Ramos (cell line): Measurements from ENCODE around the gene PSENEN.

ENCODE experiments used
- in situ Hi-C: fragments of 300-500 bp; cut with MboI; formaldehyde crosslinking; loops from one replicate; pipeline ENCODE4 v1.14.3; 2022; ENCODE audit warnings: low sequenced_read_pairs; ENCODE audit not compliant: unreplicated experiment

PSENEN gene

GRCh38 chr19:35748106-35749020 is 2.9 kb downstream of the PSENEN start, which contains the start of gene LIN37:
TSS of gene LIN37 (plus strand) at chr19:35748576. CDS start at chr19:35748725, 149 bp downstream.
- in situ Hi-C loops: no loop called here

GRCh38 chr19:35750167-35750566 is 4.7 kb downstream of the PSENEN start:
- in situ Hi-C loops: no loop called here

GRCh38 chr19:35751839-35752745 is 6.6 kb downstream of the PSENEN start:
- in situ Hi-C loops: no loop called here

DNA sequence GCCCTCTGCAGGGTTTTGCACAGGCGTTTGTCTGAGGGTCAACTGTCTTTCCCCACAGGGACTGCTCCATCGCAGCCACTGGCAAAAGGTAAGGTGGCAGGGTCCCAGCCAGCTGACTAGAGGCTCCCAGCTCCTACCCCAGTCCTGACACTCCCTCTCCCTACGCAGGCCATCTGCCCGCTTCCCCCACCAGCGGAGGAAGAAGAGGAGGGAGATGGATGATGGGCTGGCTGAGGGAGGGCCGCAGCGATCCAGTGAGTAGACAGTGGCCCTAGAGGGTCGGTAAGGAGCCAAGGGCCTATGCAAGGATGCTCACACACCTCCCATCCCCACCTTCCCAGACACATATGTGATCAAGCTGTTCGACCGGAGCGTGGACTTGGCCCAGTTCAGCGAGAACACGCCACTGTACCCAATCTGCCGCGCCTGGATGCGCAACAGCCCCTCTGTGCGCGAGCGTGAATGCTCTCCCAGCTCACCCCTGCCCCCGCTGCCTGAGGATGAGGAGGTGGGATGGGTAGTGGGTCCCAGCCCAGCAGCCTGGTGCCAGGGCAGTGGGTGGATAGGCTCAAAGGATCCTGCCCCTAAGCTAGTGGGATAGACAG is 7.4 kb downstream of the PSENEN start:
- in situ Hi-C loops: no loop called here

DNA sequence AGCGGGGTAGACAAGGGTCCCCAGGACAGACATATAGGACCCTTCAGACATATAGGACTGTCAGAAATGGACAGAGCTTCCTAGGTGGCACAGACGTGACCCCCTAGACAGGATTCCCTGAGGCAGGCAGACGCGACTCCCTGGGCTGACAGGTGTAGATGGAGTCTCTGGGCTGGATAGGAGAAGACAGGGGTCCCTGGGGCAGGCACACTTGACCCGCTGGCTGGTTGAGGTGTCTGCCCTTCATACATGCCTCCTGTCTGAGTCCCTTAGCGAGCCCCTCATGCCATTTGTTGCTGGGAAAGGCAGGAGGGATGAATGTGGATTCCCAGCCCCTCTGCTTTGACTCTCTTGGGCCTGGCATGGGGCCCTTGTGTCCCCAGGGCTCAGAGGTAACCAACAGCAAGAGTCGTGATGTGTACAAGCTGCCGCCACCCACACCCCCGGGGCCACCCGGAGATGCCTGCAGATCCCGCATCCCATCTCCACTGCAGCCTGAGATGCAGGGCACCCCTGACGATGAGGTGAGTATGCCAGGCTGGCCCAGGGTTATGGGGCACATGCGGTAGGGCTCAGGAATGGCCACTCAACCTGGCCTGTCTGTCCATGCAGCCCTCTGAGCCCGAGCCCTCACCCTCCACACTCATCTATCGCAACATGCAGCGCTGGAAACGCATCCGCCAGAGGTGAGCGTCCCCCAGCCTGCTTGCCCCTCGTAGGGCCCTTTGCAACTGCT is 8.4 kb downstream of the PSENEN start:
- in situ Hi-C loops: no loop called here

DNA sequence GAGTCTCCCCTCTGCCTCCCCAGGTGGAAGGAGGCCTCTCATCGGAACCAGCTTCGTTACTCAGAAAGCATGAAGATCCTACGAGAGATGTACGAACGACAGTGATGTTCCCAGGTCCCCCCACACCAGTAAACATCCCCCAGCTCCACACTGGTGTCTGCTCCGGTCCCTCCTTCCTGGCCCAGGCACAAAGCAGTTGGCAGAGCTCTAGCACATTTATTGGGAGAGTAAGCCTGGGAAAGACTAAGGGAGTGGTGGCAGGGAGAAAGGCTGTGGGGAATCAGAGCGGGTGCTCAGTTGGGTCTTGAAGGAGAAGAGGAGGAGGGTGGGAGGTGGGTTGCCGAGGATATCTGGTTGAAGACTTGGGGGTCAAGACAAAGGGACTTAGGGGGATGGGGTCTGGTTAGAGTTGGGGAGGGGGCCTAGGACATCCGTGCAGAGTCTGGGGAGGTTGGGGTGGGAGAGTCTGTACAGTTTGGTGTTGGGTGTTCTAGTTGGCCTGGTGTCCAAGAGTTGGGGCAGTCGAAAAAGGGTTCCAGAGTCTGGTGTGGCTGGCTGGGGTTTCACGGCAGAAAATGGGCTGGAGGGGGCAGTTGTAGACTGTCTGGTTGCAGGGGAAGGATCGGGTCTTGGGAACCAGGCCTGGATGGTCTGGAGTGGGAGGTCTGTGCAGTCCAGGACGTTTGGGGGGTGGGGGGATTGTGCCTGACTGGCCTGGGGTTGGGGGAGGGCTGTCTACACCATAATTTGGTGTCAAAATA is 9.1 kb downstream of the PSENEN start:
- in situ Hi-C loops: no loop called here

DNA sequence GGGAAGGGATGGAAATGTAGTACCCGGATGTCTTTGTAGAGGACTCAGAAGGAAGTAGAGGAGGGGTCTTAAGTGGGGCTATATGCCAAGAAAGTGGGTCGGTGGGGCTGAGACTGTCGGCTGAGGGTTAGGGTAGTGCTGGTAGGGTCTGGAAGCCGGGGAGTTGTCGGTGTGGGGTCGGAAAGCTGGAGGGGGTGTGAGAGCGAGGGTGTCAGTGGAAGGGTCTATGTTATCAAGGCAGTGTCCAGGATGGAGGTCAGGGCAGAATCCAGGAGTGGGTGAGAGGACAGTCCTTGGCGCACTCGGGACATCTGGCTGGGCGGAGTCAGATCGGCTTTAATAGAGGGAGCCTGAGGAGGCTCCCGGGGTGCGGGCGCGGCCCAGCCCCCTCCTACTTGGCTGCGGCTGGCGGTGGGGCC is 9.7 kb downstream of the PSENEN start:
- in situ Hi-C loops: no loop called here

DNA sequence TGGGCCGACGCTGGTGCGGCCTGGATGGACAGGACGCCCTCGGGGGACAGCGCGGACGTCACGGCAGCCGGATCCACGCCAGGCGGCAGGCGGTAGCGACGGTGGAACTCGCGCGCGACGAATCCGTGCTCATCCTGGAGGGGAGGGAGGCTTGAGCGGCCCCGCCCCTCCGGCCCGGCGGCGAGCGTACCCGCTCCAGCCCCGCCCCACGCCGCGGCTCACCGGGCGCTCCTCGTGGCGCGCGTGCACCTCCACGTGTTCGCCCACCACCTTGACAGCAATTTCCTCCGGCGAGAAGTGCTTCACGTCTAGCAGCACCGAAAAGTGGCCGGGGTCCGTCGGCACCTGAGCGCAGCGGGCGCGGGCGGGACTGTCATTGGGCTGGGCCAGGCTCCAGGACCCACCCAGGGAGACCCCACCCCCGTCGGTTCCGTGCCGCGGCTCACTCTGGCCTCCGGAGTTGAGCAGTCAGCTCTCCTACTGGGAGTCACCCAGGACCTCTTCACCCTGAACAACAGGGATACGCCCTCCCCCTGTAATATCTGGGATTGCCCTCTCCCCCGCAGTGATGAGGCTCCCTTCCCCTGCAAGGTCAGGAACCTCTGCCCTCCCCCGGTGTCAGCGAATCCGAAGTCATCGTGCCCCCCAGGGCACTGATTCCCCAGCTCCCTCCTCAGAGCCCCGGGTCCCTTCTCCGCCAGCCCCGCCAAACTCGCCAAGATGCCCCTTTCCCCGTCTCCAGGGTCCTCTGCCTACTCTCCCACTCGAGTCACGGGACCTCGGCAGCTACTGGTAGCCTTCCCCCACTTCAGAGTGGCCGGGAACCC is 10.3 kb downstream of the PSENEN start:
- in situ Hi-C loops: no loop called here

GRCh38 chr19:35756377-35757230 is 11.2 kb downstream of the PSENEN start, which contains the start of gene HSPB6:
TSS of gene HSPB6 (minus strand) at chr19:35757029. CDS start at chr19:35757008, 21 bp downstream.
- in situ Hi-C loops: no loop called here

GRCh38 chr19:35757231-35757748 is 11.8 kb downstream of the PSENEN start:
- in situ Hi-C loops: no loop called here

GRCh38 chr19:35757749-35758608 is 12.5 kb downstream of the PSENEN start, which contains the start of gene PROSER3:
TSS of gene PROSER3 (plus strand) at chr19:35758176. CDS start at chr19:35758216, 40 bp downstream.
- in situ Hi-C loops: no loop called here

DNA sequence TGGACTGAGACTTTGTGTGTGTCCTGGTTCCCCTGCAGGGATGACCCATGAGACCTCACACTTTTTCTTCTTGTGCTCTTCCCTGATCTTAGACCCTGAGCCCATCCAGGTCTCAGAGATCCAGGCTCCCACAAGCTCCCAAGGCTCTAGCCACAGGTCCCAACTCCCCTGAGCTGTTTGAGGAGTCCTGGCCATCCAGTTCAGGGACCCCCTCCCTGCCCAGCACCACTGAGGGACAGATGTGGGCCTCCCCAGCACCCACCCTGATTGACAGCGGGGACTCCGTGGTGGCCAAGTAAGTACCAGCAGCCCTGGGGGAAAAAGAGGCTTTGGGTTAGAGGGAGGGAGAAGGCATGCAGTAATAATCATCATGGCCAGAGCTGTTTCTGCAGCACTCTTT is 14.2 kb downstream of the PSENEN start:
- in situ Hi-C loops: no loop called here

- in situ Hi-C loops: no loop called here
Observed at GRCh38 chr19:35760711-35761349, 15.4 kb downstream of the PSENEN start.

DNA sequence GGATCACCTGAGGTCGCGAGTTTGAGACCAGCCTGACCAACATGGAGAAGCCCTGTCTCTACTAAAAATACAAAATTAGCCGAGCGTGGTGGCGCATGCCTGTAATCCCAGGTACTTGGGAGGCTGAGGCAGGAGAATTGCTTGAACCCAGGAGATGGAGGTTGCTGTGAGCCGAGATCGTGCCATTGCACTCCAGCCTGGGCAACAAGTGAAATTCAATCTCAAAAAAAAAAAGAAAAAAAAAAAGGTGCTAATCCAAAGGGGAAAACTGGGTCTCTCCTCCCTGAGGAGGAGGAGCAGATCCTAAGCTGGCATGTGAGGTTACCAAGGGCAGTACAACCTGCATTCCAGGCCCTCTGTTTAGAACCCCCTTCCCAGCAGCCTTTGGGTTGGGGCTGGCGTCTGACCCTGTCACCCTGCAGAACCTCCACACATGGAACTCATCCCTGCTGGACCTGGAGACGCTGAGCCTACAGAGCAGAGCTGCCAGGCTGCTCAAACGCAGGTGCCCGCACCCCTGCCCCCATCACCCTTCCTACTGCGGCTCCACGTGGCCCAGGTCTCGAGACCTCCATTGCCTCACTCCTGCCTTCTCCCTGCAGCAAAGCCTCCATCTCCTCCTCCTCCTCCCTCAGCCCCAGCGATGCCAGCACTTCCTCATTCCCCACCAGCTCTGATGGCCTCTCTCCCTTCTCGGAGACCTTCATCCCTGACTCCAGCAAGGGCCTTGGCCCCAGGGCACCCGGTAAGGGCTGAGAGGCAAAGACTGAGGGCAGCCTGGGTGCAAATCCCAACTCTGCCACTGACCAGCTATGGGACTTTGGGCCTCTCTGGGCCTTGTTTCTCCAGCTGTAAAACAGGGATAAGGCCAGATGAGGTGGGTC is 19.2 kb downstream of the PSENEN start:
- in situ Hi-C loops: no loop called here
